Activated CD4-positive, CD25-positive, alpha-beta regulatory T cell (primary cell): ENCODE data around the gene LGR5.

Source experiments
- DNase-seq, 4 experiments: peaks; one replicate each; lab custom pipeline; 2025; lab: John Stamatoyannopoulos, UW

LGR5 gene

GRCh38 chr12:71599210-71599609 lies 159.6 kb downstream of the LGR5 start:
- DNase-seq = no peak

- DNase-seq = no peak
Measured at GRCh38 chr12:71601546-71601945, 161.9 kb downstream of the LGR5 start.

GRCh38 chr12:71602761-71603577 lies 163.4 kb downstream of the LGR5 start:
- no peak for DNase-seq

GRCh38 chr12:71605039-71605438 lies 165.4 kb downstream of the LGR5 start:
- no peak for DNase-seq

- DNase-seq = no peak
Measured at GRCh38 chr12:71607494-71608330, 168.1 kb downstream of the LGR5 start.

- DNase-seq = no peak
Measured at GRCh38 chr12:71610031-71610795, 170.6 kb downstream of the LGR5 start.

GRCh38 chr12:71621938-71622337 lies 182.3 kb downstream of the LGR5 start:
- no peak for DNase-seq

GRCh38 chr12:71625476-71625875 lies 185.9 kb downstream of the LGR5 start:
- DNase-seq = no peak

GRCh38 chr12:71626098-71626497 lies 186.5 kb downstream of the LGR5 start:
- DNase-seq = no peak

GRCh38 chr12:71626768-71627167 lies 187.2 kb downstream of the LGR5 start:
- DNase-seq = no peak

GRCh38 chr12:71627438-71628002 lies 187.9 kb downstream of the LGR5 start:
- DNase-seq = no peak
